Bronchial epithelial cell (primary cell): ENCODE measurements around the gene ZSCAN20. TPM values are rescaled to one million over a fixed set of nuclear protein-coding genes. Genes with fewer than 3 reads are reported as not detected.

ENCODE experiments used
- DNase-seq: peaks from one replicate; pipeline ENCODE4 v3.0.0-alpha.2; 2010; ENCODE audit warnings: low read depth
- FAIRE-seq: peaks from 2 replicates; lab custom pipeline; 2011; peaks lifted over from hg19 to GRCh38; lab: Jason Lieb, UNC
- H3K27me3 ChIP-seq: 2 replicates; pipeline ENCODE4 v1.5.1; 2011; ENCODE audit warnings: low read length; ENCODE audit not compliant: control insufficient read depth, insufficient read depth
- H3K36me3 ChIP-seq: 2 replicates; pipeline ENCODE4 v1.5.1; 2011; ENCODE audit warnings: low read length; ENCODE audit not compliant: control insufficient read depth, insufficient read depth
- H3K4me3 ChIP-seq: 2 replicates; pipeline ENCODE4 v1.5.1; 2011; ENCODE audit warnings: mild to moderate bottlenecking, low read depth, low read length, control low read depth
- CTCF ChIP-seq: IDR thresholded peaks from 2 replicates; pipeline ENCODE4 v1.5.1; 2011; ENCODE audit warnings: mild to moderate bottlenecking, moderate library complexity, low read length, control low read depth, inconsistent platforms; ENCODE audit not compliant: insufficient read depth, severe bottlenecking
- total RNA-seq: library from RNA; depleted of rRNA; stranded (reverse); fragments of >200 nt; gene quantifications from 2 replicates; pipeline ENCODE4 v1.2.1, GENCODE V29; 2014

Gene ZSCAN20
- total RNA-seq, 1 donor from 2014 or later, result 8.2 TPM

DNA sequence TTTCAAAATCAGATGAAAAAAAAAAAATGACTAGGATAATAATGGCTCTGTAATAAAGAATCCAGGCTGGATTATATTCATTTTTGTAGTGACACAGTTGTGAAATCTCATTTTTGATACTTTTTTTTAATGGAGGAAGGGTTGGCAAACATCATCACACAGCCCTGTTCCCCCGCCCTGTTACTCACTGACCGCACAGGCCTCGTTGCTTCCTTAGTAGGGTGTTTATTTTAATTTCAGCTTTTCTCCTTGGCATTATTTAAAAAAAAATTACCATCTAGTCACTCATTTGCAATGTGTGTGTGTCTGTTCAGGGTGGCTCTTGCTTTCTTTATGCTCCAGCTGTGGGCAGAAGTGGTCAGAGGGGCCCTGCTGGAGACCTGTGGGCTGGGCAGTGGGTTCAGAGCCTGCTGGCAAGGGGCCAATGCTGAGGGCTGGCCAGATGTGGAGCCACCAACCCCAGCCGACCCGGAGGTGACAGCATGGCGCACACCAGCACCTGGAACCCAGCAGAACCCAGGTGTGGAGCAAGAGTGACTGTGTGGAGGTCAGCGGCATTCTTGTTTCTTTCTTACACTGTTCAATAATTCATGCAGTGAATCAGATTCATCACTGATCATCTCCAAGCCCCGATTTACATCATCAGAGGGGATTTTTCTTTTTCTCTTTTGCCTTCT is 44.6 kb downstream of the ZSCAN20 start:
- H3K27me3 ChIP-seq, result no peaks in the 10 kb centered on the region
- no peaks in the 10 kb centered on the region for H3K36me3 ChIP-seq
- H3K4me3 ChIP-seq, result no peak overlapping the region
- DNase-seq (no peak), FAIRE-seq (no peak)
- TF ChIP-seq CTCF, result no peak

- no peak for FAIRE-seq
- no peak for TF ChIP-seq CTCF
- no peaks in the 10 kb centered on the region for H3K27me3 ChIP-seq
- no peak overlapping the region for H3K4me3 ChIP-seq
- no peak for DNase-seq
- H3K36me3 ChIP-seq, result no peaks in the 10 kb centered on the region
Measured at GRCh38 chr1:33517596-33518250, 45.3 kb downstream of the ZSCAN20 start.

- no peak overlapping the region for H3K4me3 ChIP-seq
- FAIRE-seq, result no peak
- H3K27me3 ChIP-seq, result no peaks in the 10 kb centered on the region
- no peaks in the 10 kb centered on the region for H3K36me3 ChIP-seq
- TF ChIP-seq CTCF, result no peak
- DNase-seq, result no peak
Measured at GRCh38 chr1:33519240-33519884, 46.9 kb downstream of the ZSCAN20 start.

DNA sequence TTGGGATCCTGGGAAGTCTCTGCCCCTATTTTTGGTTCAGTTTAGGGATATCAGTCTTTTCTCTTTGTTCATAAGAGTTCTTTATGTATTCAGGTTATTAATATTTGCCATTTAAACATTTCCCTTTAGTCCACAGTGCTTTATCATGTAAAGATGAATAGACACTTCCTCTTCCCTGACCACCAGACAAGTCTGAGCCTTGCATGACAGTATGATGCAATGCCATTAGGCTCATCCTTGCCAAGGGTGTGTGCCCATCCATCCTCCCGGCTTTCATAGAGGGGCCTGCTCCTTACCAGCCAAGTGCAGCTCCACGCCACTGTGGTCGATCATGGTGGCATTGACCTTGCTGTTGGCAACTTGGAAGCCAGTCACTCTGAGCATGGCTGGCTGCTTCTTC is 52.1 kb downstream of the ZSCAN20 start:
- no peak for FAIRE-seq
- Histone ChIP-seq H3K4me3 (no peak overlapping the region), H3K27me3 (no peaks in the 10 kb centered on the region), H3K36me3 (no peaks in the 10 kb centered on the region)
- DNase-seq, result peak; percentile 24
- no peak for TF ChIP-seq CTCF

- FAIRE-seq, result no peak
- TF ChIP-seq CTCF, result no peak
Measured at GRCh38 chr1:33527934-33528333, 55.5 kb downstream of the ZSCAN20 start.

More at GRCh38 chr1:33527934-33528333, 55.5 kb downstream of the ZSCAN20 start:
- Histone ChIP-seq H3K36me3 (no peaks in the 10 kb centered on the region), H3K4me3 (no peak overlapping the region), H3K27me3 (no peaks in the 10 kb centered on the region)
- DNase-seq, result no peak
